Measurements from ENCODE around the gene ADAM17.
"Not testable (repeated sequence)": the region's sequence is repeated elsewhere in the genome, so short reads cannot be mapped to it uniquely, and the experiment has no call there.

The ADAM17 gene

GRCh38 chr2:9527995-9528787 lies 27.4 kb downstream of the ADAM17 start:
- in situ Hi-C loops (cut with MboI; ENCODE audit: low sequenced_read_pairs), result no loop called here

GRCh38 chr2:9525266-9525665 lies 30.4 kb downstream of the ADAM17 start:
- in situ Hi-C loops (cut with MboI; ENCODE audit: low sequenced_read_pairs), result no loop called here

- in situ Hi-C loops (cut with MboI; ENCODE audit: low sequenced_read_pairs), result no loop called here
Measured at GRCh38 chr2:9524291-9524690, 31.3 kb downstream of the ADAM17 start.

- in situ Hi-C loops (cut with MboI; ENCODE audit: low sequenced_read_pairs), result no loop called here
Measured at GRCh38 chr2:9519250-9519649, 36.4 kb downstream of the ADAM17 start.

GRCh38 chr2:9518780-9519179 lies 36.9 kb downstream of the ADAM17 start:
- in situ Hi-C loops (cut with MboI; ENCODE audit: low sequenced_read_pairs), result no loop called here

DNA sequence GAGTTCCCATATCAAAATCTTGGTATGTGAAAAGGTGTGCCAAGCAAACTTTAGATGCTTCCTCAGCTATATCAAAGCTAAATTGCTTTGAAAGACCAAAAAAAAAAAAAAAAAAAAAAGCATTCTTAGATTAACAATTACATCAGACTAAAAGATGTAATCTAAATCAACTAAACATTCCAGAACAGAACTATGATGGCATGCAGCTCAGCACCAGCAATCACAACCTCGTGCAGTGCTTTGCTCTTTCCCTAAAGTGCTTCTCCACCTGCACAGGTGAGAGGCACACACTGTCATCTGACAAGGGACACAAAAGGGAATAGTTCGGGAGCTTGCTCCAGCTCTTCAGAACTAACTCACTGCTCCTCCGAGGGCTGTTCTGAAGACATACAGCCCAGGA lies 37.5 kb downstream of the ADAM17 start:
- in situ Hi-C loops (cut with MboI; ENCODE audit: low sequenced_read_pairs), result no loop called here

GRCh38 chr2:9517118-9517782 lies 38.4 kb downstream of the ADAM17 start:
- in situ Hi-C loops (cut with MboI; ENCODE audit: low sequenced_read_pairs), result no loop called here

DNA sequence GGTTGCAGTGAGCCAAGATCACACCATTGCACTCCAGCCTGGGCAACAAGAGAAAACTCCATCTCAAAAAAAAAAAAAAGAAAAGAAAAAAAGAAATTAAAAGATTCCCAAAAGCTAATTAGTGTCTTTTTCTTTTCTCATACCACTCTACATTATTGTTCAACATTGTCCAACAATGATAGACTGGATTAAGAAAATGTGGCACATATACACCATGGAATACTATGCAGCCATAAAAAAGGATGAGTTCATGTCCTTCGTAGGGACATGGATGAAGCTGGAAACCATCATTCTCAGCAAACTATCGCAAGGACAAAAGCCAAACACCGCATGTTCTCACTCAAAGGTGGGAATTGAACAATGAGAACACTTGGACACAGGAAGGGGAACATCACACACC lies 41.7 kb downstream of the ADAM17 start:
- in situ Hi-C loops (cut with MboI; ENCODE audit: low sequenced_read_pairs), result not testable (repeated sequence)

- in situ Hi-C loops (cut with MboI; ENCODE audit: low sequenced_read_pairs), result no loop called here
Measured at GRCh38 chr2:9508931-9509330, 46.7 kb downstream of the ADAM17 start.

DNA sequence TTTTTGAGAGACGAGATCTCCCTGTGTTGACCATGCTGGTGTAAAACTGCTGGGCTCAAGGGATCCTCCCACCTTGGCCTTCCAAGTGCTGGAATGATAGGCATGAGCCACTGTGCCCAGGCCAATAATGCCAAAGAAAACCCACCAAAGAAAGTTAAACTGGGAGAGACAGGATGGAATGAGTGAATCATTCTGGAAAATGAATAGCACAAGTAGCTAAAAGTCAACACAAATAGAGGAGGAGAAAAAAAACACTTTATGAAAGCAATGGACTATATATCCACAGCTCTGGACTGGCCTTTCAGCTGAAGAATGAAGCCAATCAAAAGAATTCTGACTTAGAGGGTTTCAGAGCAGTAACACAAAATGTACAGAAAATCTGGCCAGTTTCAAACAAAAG lies 57.4 kb downstream of the ADAM17 start:
- in situ Hi-C loops (cut with MboI; ENCODE audit: low sequenced_read_pairs), result no loop called here

DNA sequence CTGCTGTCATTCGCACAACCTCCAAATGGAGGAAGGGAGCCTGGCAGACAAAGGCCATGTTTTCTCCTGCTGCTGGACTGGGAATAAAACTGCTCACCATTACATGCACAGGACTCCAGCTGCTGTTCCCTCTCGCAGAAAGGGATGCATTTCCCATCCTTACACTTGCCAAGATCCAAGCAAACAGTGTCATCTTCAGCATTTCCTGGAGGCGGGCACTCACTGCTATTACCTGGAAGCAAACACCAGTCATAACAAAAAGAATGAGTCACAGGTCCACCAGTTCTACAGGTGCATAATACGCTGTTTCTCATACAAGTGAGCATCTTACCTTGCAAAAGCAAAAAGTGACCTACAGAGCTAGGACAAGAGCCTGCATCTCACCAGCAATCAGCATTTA lies 58.6 kb downstream of the ADAM17 start:
- in situ Hi-C loops (cut with MboI; ENCODE audit: low sequenced_read_pairs), result no loop called here

DNA sequence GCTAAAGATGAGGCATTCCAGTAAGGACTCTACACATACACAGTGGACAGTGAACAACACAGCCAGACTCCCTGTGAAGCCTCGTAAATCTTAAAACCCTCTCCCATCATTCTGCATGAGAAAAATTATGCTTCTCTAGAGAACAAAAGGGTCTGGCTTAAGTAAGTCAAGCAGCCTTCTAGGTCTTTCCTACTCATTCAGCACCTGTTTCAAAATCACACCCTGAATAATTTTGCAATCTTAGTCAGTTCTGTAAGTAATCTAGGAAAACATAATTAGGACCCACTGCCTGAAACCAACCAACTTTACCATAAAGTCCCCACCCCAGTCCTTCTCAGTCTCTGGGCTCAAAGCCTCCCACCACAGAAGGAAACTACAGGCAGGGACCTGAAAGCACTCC lies 61.5 kb downstream of the ADAM17 start:
- in situ Hi-C loops (cut with MboI; ENCODE audit: low sequenced_read_pairs), result no loop called here

DNA sequence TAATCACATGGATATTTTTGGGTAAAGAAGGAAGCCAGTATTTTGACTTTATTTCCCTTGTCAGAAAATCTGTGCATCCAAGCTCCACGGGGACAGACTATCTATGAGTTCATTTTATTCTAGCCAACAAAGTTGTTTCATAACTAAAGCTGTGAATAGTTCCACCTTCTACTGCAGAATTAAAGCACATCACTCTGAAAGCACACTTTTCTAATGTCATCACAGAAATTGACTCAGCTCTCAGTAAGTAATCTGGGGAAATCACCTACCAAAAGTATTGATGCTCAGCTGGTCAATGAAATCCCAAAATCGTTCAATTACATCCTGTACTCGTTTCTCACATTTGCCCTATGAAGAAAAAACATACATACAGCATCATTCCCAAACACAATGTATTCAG lies 62.2 kb downstream of the ADAM17 start:
- in situ Hi-C loops (cut with MboI; ENCODE audit: low sequenced_read_pairs), result no loop called here

- in situ Hi-C loops (cut with MboI; ENCODE audit: low sequenced_read_pairs), result no loop called here
Measured at GRCh38 chr2:9492927-9493326, 62.7 kb downstream of the ADAM17 start.

DNA sequence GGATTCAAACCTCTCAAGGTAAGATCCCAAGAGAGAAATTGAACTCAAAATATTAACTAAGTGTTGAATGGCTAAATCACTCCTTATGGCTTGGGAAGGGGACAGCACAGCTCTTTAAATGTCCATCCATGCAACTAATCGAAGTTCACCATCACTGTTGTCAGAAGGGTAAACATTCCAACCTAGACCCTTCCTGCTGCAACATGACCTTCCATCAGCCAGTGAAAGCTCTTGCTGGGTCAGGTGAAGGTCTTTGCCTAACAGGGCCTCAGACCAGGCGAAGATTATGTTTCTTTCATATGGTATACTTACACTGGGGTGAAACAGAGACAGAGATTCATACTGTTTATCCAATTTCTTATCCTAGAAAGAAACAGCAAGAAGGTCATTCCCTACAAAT lies 64.8 kb downstream of the ADAM17 start:
- in situ Hi-C loops (cut with MboI; ENCODE audit: low sequenced_read_pairs), result no loop called here

DNA sequence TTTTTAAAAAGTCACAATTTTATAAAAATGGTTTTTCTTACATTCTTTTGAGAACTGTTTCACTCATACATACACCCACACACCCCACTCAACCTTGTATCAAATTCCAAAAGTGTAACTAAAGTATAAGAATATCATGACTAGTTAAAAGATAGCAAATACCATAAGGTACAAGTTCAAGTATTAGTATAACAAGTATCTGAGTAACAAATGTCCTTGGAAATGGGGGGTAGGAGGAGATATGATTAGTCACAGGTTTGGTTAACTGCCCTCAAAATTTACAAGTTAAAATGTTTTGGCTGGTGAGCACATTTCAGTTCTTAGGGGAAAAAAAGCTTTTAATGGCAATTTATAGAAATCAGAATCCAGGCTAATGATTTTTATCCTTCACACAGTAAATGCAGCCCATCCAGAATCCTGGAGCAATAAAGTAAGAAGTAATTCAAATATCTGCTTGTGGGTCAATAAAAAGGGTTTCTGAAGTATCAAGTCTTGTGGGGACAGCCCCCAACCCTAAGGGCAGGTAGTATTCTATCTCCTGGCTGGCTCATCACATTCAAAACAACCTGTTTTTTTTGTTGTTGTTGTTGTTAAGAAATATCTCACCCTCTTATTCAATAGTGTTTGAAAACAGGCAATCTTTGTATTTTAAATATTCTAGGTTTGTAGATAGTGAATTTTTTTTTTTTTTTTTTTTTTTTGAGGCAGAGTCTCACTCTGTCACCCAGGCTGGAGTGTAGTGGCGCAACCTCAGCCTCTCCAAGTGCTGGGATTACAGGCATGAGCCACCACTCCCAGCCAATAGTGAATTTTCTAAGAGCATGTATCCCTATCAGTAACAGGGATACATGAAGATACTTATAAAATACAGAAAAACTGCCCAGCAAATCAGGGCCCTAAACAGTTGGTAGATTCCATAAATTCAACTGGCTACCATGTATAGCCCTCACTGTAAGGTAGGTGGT lies 66.8 kb downstream of the ADAM17 start:
- in situ Hi-C loops (cut with MboI; ENCODE audit: low sequenced_read_pairs), result no loop called here

DNA sequence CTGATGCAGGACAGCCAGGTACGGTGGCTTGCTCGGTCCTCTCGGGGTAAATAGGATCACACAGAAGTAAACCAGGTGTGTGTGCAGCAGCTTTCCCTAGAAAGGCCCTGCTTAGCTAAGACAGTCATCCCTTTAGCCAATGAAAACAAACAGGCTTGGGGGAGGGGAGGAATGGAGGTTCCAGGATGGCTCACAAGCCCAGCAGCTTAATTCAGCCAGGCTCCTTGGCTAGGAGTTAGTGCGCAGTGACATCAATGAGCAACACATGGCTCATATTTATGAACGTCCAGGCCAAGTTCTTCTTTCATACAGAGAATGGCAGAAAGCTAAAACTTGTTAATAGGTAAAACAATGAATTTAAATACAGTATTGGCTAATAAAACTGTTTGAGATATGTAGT lies 71.1 kb downstream of the ADAM17 start:
- in situ Hi-C loops (cut with MboI; ENCODE audit: low sequenced_read_pairs), result no loop called here

DNA sequence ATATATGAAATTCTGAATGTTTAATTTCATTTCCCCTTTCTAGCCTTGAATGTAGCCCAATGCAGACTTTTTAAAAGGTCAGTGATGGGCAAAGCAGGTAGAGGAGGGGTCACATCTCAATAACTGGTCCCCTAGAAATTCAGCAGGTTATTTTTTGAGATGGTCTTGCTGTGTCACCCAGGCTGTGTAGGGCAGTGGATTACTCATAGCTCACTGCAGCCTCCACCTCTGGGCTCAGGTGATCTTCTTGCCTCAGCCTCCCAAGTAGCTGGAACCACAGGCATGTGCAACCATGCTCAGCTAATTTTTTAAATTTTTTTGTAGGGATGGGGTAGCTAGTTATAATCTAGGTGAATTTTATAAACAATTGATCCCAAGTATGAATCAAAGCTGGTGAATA lies 72.5 kb downstream of the ADAM17 start:
- in situ Hi-C loops (cut with MboI; ENCODE audit: low sequenced_read_pairs), result no loop called here

DNA sequence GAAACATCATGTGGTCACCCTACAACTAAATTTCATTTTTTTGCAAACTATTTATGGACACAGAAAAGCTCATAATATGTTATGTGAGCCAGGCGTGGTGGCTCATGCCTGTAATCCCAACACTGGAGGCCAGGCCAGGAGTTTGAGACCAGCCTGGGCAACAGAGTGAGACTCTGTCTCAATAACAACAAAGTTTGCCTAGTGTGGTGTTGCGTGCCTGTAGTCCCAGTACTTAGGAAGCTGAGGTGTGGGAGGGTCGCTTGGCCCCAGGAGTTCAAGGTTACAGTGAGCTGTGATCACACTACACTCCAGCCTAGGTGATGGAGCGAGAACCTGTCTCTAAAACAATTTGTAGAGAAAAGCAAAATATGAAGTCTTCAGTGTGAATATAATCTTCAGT lies 75.5 kb downstream of the ADAM17 start:
- in situ Hi-C loops (cut with MboI; ENCODE audit: low sequenced_read_pairs), result no loop called here

DNA sequence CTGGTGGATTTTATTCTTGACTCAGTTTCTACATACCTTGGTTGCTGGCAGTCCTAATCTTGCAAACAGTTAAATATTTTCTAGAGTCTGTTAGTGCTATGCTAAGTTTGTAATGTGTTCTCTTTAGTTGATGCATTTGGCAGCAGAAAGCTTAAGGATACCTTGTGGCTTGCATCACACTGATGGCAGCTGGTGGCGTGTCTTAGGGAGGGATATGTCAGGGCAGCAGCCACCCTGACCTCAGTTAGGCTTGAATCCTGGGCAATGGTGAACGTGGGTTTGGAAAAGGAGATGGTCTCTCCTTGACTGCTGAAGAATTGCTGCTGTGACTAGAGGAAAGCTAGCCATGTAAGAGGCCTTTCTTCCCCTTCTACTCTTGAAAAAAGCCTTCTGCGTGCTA lies 77.1 kb downstream of the ADAM17 start:
- in situ Hi-C loops (cut with MboI; ENCODE audit: low sequenced_read_pairs), result no loop called here

- in situ Hi-C loops (cut with MboI; ENCODE audit: low sequenced_read_pairs), result no loop called here
Measured at GRCh38 chr2:9477914-9478313, 77.7 kb downstream of the ADAM17 start.

Data from HL-60/S4 treated with retinoic acid at 250 ng/mL for 4 days and 3 days (cell line).